HCT116 (cell line): ENCODE measurements around the gene ARHGEF10L. TPM values are rescaled to one million over a fixed set of nuclear protein-coding genes. Genes with fewer than 3 reads are reported as not detected.

ENCODE experiments used
- ATAC-seq: fragments of 200-7000 bp; cut with Tn5 transposase; 2 replicates; pipeline ENCODE4 v1.9.1; 2020; ENCODE audit warnings: mild to moderate bottlenecking, moderate library complexity
- BruUV-seq: library from RNA; stranded (reverse); fragments of 400-500 nt; replicated peaks from 2 replicates; lab custom pipeline; 2021; lab: Mats Ljungman, UMichigan
- CTCF ChIA-PET: fragments of 300-600 bp; sonication (Branson Sonifier 250); formaldehyde crosslinking; loops from one replicate; lab custom pipeline; 2021; ENCODE audit warnings: antibody characterized with exemption; lab: Charles Lee
- POLR2A ChIA-PET: fragments of 300-600, 350-600 bp; sonication (Branson Sonifier 250); formaldehyde crosslinking; loops from one replicate; lab custom pipeline; 2021; ENCODE audit warnings: antibody characterized with exemption; lab: Charles Lee
- RAD21 ChIA-PET, 2 experiments: fragments of 300-600 bp; sonication (Branson Sonifier 250); formaldehyde crosslinking; loops; one replicate each; lab custom pipeline; 2023; ENCODE audit warnings: low total read pairs in 2 of 2; ENCODE audit not compliant: uncharacterized antibody in 2 of 2, unreplicated experiment in 2 of 2, low non-redundant PET in 1 of 2; lab: Charles Lee
- DNase-seq: peaks from one replicate; pipeline ENCODE4 v3.0.0-alpha.2; 2010; ENCODE audit warnings: low read depth, low spot score
- H2AFZ ChIP-seq: fragments of 200-600 bp; shearing (Covaris generic), sonication (generic); 2 replicates; pipeline ENCODE4 v1.6.1; 2017; ENCODE audit warnings: low read depth, mixed run types, mixed read lengths, antibody characterized with exemption, low read length; ENCODE audit not compliant: poor library complexity, severe bottlenecking
- H3K27ac ChIP-seq: 2 replicates; pipeline ENCODE4 v1.5.1; 2012; ENCODE audit warnings: low read depth, low read length
- H3K27me3 ChIP-seq: fragments of 200-600 bp; sonication (generic); 2 replicates; pipeline ENCODE4 v1.6.1; 2016; ENCODE audit warnings: mixed run types, low read length, mixed read lengths; ENCODE audit not compliant: insufficient read depth
- H3K36me3 ChIP-seq, 2 experiments: fragments of 200-500 bp in 1 of 2; fragments of 200-600 bp in 1 of 2; sonication (Bioruptor generic) in 1 of 2; sonication (generic) in 1 of 2; 2 replicates each; pipeline versions ENCODE4 v1.5.1 to v1.6.1; 2014 to 2016; ENCODE audit warnings: low read length in 2 of 2, inconsistent platforms in 1 of 2, mixed read lengths in 1 of 2, mixed run types in 1 of 2; ENCODE audit not compliant: insufficient read depth in 2 of 2, control insufficient read depth in 1 of 2
- H3K4me1 ChIP-seq, 2 experiments: fragments of 200-600 bp in 1 of 2; sonication (generic) in 1 of 2; 2 replicates each; pipeline versions ENCODE4 v1.5.1 to v1.6.1; 2012 to 2017; ENCODE audit warnings: low read length in 2 of 2, inconsistent platforms in 1 of 2, mild to moderate bottlenecking in 1 of 2, mixed read lengths in 1 of 2, mixed run types in 1 of 2, moderate library complexity in 1 of 2; ENCODE audit not compliant: insufficient read depth in 2 of 2, control insufficient read depth in 1 of 2
- H3K4me2 ChIP-seq: fragments of 200-600 bp; sonication (generic); 2 replicates; pipeline ENCODE4 v1.6.1; 2017; ENCODE audit warnings: mixed run types, low read length, mixed read lengths
- H3K4me3 ChIP-seq, 2 experiments: fragments of 200-600 bp in 1 of 2; sonication (generic) in 1 of 2; replicated peaks in 1 of 2; 2 replicates each; pipeline ENCODE4 v1.5.1; 2011 to 2016; ENCODE audit warnings: low read length in 2 of 2, control low read depth in 1 of 2, low read depth in 1 of 2, mild to moderate bottlenecking in 1 of 2, mixed read lengths in 1 of 2, mixed run types in 1 of 2
- H3K79me2 ChIP-seq: fragments of 200-600 bp; sonication (generic); 2 replicates; pipeline ENCODE4 v1.6.1; 2017; ENCODE audit warnings: mild to moderate bottlenecking, mixed run types, low read length, moderate library complexity, mixed read lengths; ENCODE audit not compliant: insufficient read depth
- H3K9ac ChIP-seq: fragments of 200-600 bp; sonication (generic); 2 replicates; pipeline ENCODE4 v1.6.1; 2016; ENCODE audit warnings: low read length, mixed read lengths
- H3K9me2 ChIP-seq: fragments of 200-600 bp; sonication (generic), shearing (Covaris generic); 2 replicates; pipeline ENCODE4 v1.6.1; 2017; ENCODE audit warnings: mixed run types, mild to moderate bottlenecking, moderate library complexity; ENCODE audit not compliant: insufficient read depth
- H3K9me3 ChIP-seq, 2 experiments: fragments of 200-500 bp in 1 of 2; fragments of 200-600 bp in 1 of 2; sonication (Bioruptor generic) in 1 of 2; sonication (generic) in 1 of 2; 2 replicates each; pipeline ENCODE4 v1.6.1; 2014 to 2017; ENCODE audit warnings: low read length in 2 of 2, mixed read lengths in 2 of 2, inconsistent platforms in 1 of 2, low read depth in 1 of 2, mild to moderate bottlenecking in 1 of 2, mixed run types in 1 of 2, moderate library complexity in 1 of 2; ENCODE audit not compliant: control insufficient read depth in 1 of 2, insufficient read depth in 1 of 2
- H4K20me1 ChIP-seq: fragments of 200-600 bp; sonication (generic), shearing (Covaris generic); 2 replicates; pipeline ENCODE4 v1.6.1; 2017; ENCODE audit warnings: mixed run types, mild to moderate bottlenecking, moderate library complexity; ENCODE audit not compliant: insufficient read depth
- CEBPB ChIP-seq: IDR thresholded peaks from 2 replicates; pipeline ENCODE4 v1.6.1; 2012; ENCODE audit warnings: low read depth
- CTCF ChIP-seq, 3 experiments: fragments of 200-600 bp in 1 of 3; sonication (generic) in 1 of 3; IDR thresholded peaks in 2 of 3; conservative IDR thresholded peaks in 1 of 3; 2 replicates each; pipeline ENCODE4 v1.5.1; 2012 to 2017; ENCODE audit warnings: low read depth in 2 of 3, low read length in 2 of 3, antibody characterized with exemption in 1 of 3, borderline replicate concordance in 1 of 3, control low read depth in 1 of 3, mild to moderate bottlenecking in 1 of 3, mixed read lengths in 1 of 3, mixed run types in 1 of 3, moderate library complexity in 1 of 3; ENCODE audit not compliant: insufficient read depth in 1 of 3
- EGR1 ChIP-seq: IDR thresholded peaks from 2 replicates; pipeline ENCODE4 v1.6.1; 2012; ENCODE audit warnings: low read depth
- ELF1 ChIP-seq: IDR thresholded peaks from 2 replicates; pipeline ENCODE4 v1.6.1; 2012; ENCODE audit warnings: low read depth, borderline replicate concordance
- EZH2 ChIP-seq: fragments of 200-600 bp; sonication (generic); IDR thresholded peaks from 2 replicates; pipeline ENCODE4 v1.6.1; 2017; ENCODE audit warnings: antibody characterized with exemption, mixed run types
- JUND ChIP-seq: IDR thresholded peaks from 2 replicates; pipeline ENCODE4 v1.6.1; 2012
- POLR2A ChIP-seq: IDR thresholded peaks from 2 replicates; pipeline ENCODE4 v1.7.0; 2011; ENCODE audit warnings: borderline replicate concordance; ENCODE audit not compliant: insufficient read depth, insufficient read length; ENCODE audit errors: extremely low read depth
- SP1 ChIP-seq: IDR thresholded peaks from 2 replicates; pipeline ENCODE4 v1.6.1; 2012; ENCODE audit warnings: low read depth
- SRF ChIP-seq: IDR thresholded peaks from 2 replicates; pipeline ENCODE4 v1.6.1; 2012; ENCODE audit warnings: low read depth
- ZFX ChIP-seq: fragments of 450-650 bp; IDR thresholded peaks from 2 replicates; pipeline ENCODE4 v1.6.1; 2017
- intact Hi-C: fragments of 100-400 bp; cut with micrococcal nuclease; formaldehyde crosslinking; loops from 2 replicates; pipeline ENCODE4 v1.10.0; 2022
- total RNA-seq: library from RNA; stranded (reverse); gene quantifications from one replicate; pipeline ENCODE4 v1.2.1, GENCODE V29; 2021; ENCODE audit not compliant: unreplicated experiment
- TF ChIP-seq, protein P1 (sequence below): IDR thresholded peaks from 2 replicates; pipeline ENCODE4 v1.6.1; 2012

The ARHGEF10L gene
- total RNA-seq, 1 experiment from 2014 or later, result 14.7 TPM

- Histone ChIP-seq H4K20me1 (no peaks in the 10 kb centered on the region), H3K9me2 (no peaks in the 10 kb centered on the region), H3K9ac (no peak overlapping the region), H3K4me2 (no peak overlapping the region), H3K4me1 (no peaks in the 10 kb centered on the region), H3K36me3 (no peaks in the 10 kb centered on the region), H3K4me3 (no peak overlapping the region), H3K27me3 (no peaks in the 10 kb centered on the region), H3K27ac (no peak overlapping the region), H3K79me2 (no peaks in the 10 kb centered on the region), H2AFZ (no peak overlapping the region), H3K9me3 (no peaks in the 10 kb centered on the region)
- no peak for DNase-seq
- no peak for TF ChIP-seq EGR1
- no peak for TF ChIP-seq CEBPB
- no peak for TF ChIP-seq ELF1
- TF ChIP-seq POLR2A, result no peak
- no peak for TF ChIP-seq SP1
- TF ChIP-seq ZFX, result no peak
- no TSS peak for BruUV-seq
- intact Hi-C loops, result no loop called here
- ChIA-PET RAD21 (no interaction called here), CTCF (no interaction called here), POLR2A (no interaction called here)
- no peak for ATAC-seq
Measured at GRCh38 chr1:17687145-17687544, 147.6 kb downstream of the ARHGEF10L start.

- Histone ChIP-seq H2AFZ (no peak overlapping the region), H3K79me2 (no peaks in the 10 kb centered on the region), H3K27ac (no peak overlapping the region), H4K20me1 (no peaks in the 10 kb centered on the region), H3K9me3 (no peaks in the 10 kb centered on the region), H3K4me1 (no peaks in the 10 kb centered on the region), H3K27me3 (no peaks in the 10 kb centered on the region), H3K4me3 (no peak overlapping the region), H3K36me3 (no peaks in the 10 kb centered on the region), H3K4me2 (no peak overlapping the region), H3K9me2 (no peaks in the 10 kb centered on the region), H3K9ac (no peak overlapping the region)
- intact Hi-C loops, result no loop called here
- no peak for ATAC-seq
- CTCF ChIA-PET, result no interaction called here
- TF ChIP-seq, protein P1, sequence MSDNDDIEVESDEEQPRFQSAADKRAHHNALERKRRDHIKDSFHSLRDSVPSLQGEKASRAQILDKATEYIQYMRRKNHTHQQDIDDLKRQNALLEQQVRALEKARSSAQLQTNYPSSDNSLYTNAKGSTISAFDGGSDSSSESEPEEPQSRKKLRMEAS, result no peak
- TF ChIP-seq SRF (no peak), JUND (no peak), ELF1 (no peak), CEBPB (no peak), CTCF (IDR thresholded peaks at IDR 0.05 in 2 of 3, conservative IDR thresholded peaks at IDR 0.05 in 1 of 3; ENCODE audit: borderline replicate concordance in 1 of 3, insufficient read depth in 1 of 3, low read depth in 2 of 3, low read length in 2 of 3) (no peak), EZH2 (no peak)
- POLR2A ChIA-PET, result no interaction called here
- RAD21 ChIA-PET, result no interaction called here
- no peak for DNase-seq
- no TSS peak for BruUV-seq
Measured at GRCh38 chr1:17688217-17688810, 148.8 kb downstream of the ARHGEF10L start.
